ENCODE measurements around the gene GCLC.

GCLC gene

GRCh38 chr6:53466257-53466656 is 78.6 kb downstream of the GCLC start:
- in situ Hi-C loops (cut with MboI; ENCODE audit: low sequenced_read_pairs, unreplicated experiment), result no loop called here
- DNase-seq (ENCODE audit: low spot score), result no peak
- TF ChIP-seq CTCF (IDR thresholded peaks at IDR 0.05; ENCODE audit: borderline replicate concordance, control extremely low read depth, extremely low read depth, insufficient read depth, missing control alignments), result no peak

GRCh38 chr6:53465732-53466131 is 79.2 kb downstream of the GCLC start:
- DNase-seq (ENCODE audit: low spot score), result no peak
- no peak for TF ChIP-seq CTCF (IDR thresholded peaks at IDR 0.05; ENCODE audit: borderline replicate concordance, control extremely low read depth, extremely low read depth, insufficient read depth, missing control alignments)
- in situ Hi-C loops (cut with MboI; ENCODE audit: low sequenced_read_pairs, unreplicated experiment), result no loop called here

GRCh38 chr6:53464927-53465460 is 79.9 kb downstream of the GCLC start:
- in situ Hi-C loops (cut with MboI; ENCODE audit: low sequenced_read_pairs, unreplicated experiment), result no loop called here
- DNase-seq (ENCODE audit: low spot score), result no peak
- TF ChIP-seq CTCF (IDR thresholded peaks at IDR 0.05; ENCODE audit: borderline replicate concordance, control extremely low read depth, extremely low read depth, insufficient read depth, missing control alignments), result no peak

DNA sequence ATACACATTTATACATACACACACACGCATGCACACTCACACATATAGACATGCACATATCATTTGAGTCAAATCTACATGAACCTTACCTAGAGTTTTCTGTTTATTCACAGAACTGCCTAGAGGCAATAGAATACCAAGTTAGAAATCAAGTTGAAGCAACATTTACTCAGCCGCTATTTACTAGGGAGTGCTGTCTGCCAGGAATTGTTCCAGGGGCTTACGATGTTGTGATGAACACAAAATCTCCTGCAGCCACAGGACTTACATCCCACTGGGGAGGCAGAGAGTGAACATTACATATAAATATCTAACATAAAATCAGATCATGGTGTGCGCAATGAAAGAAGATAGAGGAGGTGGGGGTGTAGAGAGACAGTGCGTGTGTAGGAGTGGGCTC is 80.4 kb downstream of the GCLC start:
- DNase-seq (ENCODE audit: low spot score), result no peak
- TF ChIP-seq CTCF (IDR thresholded peaks at IDR 0.05; ENCODE audit: borderline replicate concordance, control extremely low read depth, extremely low read depth, insufficient read depth, missing control alignments), result no peak
- in situ Hi-C loops (cut with MboI; ENCODE audit: low sequenced_read_pairs, unreplicated experiment), result no loop called here

DNA sequence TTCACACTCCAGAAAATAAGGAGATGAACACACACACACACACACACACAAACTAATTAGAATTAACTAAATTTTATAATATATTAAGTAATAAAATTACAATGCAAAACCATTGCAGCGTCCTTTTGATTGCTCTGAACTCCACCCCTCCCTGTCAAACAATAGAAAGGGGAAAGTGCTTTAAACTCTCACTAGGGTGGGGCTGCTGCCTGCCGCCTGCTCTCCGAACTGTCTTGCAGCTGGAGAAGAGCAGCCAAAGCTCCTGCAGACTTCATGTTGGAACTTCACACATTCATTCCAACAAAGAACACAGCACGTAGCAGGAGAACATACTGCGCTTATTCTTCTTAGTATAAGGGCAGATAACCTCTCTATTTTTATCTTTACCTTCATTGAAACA is 83.2 kb downstream of the GCLC start:
- TF ChIP-seq CTCF (IDR thresholded peaks at IDR 0.05; ENCODE audit: borderline replicate concordance, control extremely low read depth, extremely low read depth, insufficient read depth, missing control alignments), result no peak
- no peak for DNase-seq (ENCODE audit: low spot score)
- in situ Hi-C loops (cut with MboI; ENCODE audit: low sequenced_read_pairs, unreplicated experiment), result no loop called here

- DNase-seq (ENCODE audit: low spot score), result peak; percentile 43
- TF ChIP-seq CTCF (IDR thresholded peaks at IDR 0.05; ENCODE audit: borderline replicate concordance, control extremely low read depth, extremely low read depth, insufficient read depth, missing control alignments), result no peak
- in situ Hi-C loops (cut with MboI; ENCODE audit: low sequenced_read_pairs, unreplicated experiment), result no loop called here
Observed at GRCh38 chr6:53461041-53461656, 83.8 kb downstream of the GCLC start.

Measured in GM13976 (cell line).